GM21381 (cell line): ENCODE data around the gene ABCA7.

ENCODE experiments used
- ATAC-seq: cut with Tn5 transposase; IDR thresholded peaks from one replicate; pipeline ENCODE4 v1.9.1; 2021; ENCODE audit warnings: mild to moderate bottlenecking, moderate library complexity; ENCODE audit not compliant: unreplicated experiment

The ABCA7 gene

DNA sequence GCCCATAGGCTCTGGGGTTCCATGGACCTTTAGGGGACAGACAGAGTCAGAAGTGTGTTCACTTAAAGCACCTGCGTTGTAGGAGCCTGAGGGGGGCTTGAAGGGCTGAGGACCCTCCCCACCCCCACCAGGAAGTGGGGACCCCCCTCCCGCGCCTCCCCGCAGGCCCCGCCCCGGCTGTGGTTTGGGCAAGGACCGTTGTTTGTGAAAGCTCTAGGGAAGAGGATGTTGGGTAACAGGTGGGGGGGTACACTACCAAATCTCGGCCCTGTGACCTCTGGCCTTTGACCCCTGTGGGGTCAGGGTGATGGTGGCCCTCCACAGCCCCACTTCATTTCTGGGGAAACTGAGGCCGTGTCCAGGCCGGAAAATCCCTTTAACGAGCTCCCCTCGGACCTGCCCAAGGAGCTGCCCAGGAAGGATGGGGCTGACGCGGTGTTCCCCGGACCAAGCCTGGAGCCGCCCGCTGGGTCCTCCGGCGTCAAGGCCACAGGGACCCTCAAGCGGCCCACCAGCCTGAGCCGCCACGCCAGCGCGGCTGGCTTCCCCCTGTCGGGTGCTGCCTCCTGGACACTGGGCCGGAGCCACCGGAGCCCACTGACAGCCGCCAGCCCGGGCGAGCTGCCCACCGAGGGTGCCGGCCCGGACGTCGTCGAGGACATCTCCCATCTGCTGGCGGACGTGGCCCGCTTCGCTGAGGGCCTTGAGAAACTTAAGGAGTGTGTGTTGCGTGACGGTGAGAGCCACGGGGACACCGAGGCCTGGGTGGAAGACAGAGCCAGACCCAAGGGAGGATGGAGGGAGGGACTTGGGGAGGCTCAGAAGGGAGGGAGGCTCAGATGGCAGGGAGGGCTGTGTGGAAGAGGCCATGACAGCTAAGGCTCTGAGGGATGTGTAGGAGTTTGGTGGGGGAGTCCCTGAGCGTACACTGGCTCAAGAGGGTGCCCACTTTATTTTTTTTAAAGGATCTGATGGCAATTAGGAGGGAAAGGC, 28.4 kb downstream of the ABCA7 start:
- ATAC-seq: no peak

- no peak for ATAC-seq
Measured at GRCh38 chr19:1069009-1069779, 29.3 kb downstream of the ABCA7 start.

- ATAC-seq: no peak
Measured at GRCh38 chr19:1070576-1070930, 30.6 kb downstream of the ABCA7 start.

- ATAC-seq: no peak
Measured at GRCh38 chr19:1070931-1071791, 31.3 kb downstream of the ABCA7 start.

DNA sequence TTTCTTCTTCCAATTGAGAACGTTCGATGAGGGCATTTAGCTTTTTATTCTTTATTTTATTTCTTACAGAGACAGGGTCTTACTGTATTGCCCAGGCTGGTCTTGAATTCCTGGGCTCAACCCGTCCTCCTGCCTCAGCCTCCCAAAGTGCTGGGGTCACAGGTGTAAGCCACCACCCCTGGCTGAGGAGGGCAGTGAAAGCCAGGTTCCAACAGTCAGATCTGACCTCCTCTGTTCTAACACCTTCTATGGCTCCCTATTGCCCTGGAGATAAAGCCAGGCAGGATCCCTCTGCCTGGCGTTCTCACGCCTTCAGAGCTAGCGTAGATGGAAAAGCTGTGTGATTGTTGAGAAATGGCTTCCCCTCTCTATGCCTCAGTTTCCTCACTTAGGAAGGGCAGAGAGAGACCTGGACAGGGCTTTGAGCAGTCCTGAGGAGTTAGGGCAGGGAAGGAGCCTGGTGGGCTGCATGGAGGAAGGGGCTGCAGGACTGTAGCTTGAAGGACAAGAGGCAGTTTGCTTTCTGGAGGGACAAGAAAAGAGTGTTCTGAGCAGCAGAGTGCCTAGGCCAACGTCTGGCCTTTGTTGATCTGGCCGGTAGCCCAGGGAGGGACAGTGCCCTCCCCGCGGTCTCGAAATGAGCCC, 32.6 kb downstream of the ABCA7 start:
- ATAC-seq: no peak

DNA sequence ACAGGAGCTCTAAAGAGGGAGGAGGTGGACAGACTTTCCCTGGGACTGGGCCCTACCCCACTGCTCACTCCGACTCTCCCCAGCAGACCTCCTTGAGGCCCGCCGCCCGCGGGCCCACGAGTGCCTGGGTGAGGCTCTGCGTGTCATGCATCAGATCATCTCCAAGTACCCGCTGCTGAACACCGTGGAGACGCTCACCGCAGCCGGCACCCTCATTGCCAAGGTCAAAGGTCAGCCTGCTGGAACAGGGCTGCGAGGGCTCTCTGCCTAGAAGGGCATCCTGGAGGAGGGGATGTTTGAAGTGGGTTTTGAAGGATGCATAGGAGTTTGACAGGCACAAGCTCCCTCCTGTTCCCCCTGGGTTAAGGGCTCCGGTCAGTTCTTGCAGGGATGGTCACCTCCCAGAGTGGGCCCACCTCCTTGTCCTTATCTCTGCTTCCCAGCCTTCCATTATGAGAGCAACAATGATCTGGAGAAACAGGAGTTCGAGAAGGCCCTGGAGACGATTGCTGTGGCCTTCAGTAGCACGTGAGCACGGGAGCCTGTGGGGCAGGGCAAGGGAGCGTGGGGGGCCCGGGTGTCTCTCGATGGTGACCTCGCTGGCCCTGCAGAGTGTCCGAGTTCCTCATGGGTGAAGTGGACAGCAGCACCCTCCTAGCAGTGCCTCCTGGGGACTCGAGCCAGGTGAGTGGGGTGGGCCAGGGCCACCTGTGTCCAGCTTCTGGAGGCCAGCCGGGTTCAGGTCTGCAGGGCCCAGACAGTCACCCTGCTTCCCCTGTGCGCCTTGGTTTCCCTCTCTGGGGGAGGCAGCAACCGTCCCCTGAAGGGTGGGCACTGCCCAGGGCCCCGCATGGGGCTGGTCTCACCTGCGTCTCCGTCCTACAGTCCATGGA, 33.4 kb downstream of the ABCA7 start:
- no peak for ATAC-seq

DNA sequence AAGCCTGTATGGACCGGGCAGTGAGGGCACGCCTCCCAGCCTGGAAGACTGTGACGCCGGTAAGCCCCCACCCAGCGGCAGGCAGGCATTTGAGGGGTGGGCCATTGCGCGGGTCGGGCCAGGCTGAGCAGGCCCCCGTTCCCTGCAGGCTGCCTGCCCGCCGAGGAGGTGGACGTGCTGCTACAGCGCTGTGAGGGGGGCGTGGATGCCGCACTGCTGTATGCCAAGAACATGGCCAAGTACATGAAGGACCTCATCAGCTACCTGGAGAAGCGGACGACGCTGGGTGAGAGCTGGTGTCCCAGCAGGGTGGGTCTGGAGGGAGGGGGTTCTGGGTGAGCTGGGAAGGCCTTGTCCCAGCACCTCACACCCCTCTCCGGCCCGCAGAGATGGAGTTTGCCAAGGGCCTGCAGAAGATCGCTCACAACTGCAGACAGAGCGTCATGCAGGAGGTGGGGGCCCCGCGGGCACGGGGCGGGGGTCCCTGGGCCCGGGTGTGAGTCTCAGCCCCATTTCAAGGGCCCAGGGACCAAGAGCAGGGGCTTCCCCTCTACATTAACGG, 34.1 kb downstream of the ABCA7 start:
- no peak for ATAC-seq

- peak; percentile 52 for ATAC-seq
Measured at GRCh38 chr19:1074544-1075283, 34.8 kb downstream of the ABCA7 start.

DNA sequence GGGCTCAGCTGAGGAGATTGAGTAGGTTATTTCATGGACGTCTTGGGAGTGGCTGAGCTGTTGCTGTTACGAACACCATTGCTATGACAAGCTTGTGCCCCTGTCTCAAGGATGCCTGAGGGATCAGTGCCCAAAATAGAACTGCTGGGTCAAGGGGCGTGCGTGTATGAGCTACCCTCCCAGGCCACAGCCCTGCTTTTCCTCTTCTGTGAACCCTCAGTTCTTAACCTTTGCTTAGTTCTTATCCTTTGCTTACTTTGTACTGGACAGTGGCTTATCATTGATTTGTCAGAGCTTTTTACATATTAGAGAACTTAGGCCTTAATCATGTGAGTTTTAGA, 36.1 kb downstream of the ABCA7 start:
- ATAC-seq: no peak

DNA sequence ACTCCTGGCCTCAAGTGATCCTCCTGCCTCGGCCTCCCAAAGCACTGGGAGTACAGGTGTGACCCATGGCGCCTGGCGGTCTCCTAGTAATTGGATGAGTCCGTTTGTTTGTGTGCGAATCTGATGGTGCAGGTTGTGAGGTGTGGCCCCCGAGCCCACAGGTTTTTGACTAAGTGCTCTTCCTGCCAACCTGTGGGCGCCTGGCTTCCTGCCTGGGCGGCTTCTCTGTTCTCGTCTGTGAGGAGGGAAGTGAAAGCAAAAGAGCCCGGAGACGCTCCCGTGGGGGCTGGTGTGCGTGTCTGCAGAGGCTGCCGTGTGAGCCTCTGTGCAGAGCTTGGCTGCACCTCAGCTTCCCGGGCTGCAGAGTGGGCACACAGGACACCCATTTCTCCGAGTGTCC, 37.0 kb downstream of the ABCA7 start:
- peak; percentile 47 for ATAC-seq

GRCh38 chr19:1079566-1080111, 39.7 kb downstream of the ABCA7 start:
- no peak for ATAC-seq

DNA sequence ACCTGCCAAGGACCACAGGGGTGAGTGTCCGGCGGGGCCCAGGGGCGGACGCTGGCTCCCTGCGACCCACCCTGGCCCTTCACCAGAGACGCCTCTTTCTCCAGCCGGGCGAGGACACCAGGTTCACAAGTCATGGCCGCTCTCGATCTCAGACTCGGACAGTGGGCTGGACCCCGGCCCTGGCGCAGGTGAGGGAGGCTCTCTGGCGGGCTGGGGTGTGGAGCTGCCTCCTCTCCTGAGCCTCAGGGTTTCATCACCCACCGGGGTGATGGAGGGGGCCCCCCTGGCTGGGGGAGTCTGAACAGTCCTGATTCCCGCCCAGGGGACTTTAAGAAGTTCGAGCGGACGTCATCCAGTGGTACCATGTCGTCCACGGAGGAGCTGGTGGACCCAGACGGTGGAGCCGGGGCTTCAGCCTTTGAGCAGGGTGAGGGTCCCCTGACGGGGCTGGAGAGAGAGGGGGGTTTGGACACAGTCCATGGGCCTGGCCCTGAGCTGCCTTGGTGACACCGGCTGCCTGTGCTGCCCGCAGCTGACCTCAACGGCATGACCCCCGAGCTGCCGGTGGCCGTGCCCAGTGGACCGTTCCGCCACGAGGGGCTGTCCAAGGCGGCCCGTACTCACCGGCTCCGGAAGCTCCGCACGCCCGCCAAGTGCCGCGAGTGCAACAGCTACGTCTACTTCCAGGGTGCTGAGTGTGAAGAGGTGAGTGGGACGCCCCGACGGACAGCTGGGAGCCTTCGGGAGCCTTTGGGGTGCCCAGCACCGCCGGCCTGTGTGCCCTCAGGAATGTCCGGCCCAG, 40.7 kb downstream of the ABCA7 start:
- ATAC-seq: no peak

DNA sequence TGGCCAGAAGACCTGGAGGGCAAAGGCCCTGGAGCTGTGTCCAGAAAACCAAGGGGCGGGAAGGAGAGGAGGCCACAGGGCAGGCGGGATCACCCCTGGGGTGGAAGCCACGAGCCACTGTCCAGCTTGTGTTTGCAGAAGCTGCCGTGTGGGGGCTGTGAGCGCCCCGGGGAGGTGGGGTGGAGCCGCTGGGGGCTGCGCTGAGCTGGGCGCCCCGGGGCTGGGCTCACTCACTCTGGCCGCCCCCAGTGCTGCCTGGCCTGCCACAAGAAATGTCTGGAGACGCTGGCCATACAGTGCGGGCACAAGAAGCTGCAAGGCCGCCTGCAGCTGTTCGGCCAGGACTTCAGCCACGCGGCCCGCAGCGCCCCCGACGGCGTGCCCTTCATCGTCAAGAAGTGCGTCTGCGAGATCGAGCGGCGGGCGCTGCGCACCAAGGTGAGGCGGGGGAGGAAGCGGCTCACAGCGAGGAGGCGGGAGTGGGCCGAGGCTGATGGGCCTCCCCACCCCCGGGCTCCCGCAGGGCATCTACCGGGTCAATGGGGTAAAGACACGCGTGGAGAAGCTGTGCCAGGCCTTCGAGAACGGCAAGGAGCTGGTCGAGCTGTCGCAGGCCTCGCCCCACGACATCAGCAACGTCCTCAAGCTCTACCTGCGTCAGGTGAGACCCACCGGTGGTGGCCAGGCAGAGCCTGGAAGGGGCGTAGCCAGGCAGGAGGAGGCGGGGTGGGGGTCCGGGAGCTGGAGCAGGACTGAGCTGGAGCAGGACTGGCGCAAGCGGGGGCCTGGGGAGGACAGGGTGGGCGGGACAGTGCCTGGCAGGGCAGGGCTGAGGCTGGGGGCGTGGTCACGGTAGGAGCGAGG, 41.6 kb downstream of the ABCA7 start:
- no peak for ATAC-seq

GRCh38 chr19:1082165-1082927, 42.4 kb downstream of the ABCA7 start:
- no peak for ATAC-seq

DNA sequence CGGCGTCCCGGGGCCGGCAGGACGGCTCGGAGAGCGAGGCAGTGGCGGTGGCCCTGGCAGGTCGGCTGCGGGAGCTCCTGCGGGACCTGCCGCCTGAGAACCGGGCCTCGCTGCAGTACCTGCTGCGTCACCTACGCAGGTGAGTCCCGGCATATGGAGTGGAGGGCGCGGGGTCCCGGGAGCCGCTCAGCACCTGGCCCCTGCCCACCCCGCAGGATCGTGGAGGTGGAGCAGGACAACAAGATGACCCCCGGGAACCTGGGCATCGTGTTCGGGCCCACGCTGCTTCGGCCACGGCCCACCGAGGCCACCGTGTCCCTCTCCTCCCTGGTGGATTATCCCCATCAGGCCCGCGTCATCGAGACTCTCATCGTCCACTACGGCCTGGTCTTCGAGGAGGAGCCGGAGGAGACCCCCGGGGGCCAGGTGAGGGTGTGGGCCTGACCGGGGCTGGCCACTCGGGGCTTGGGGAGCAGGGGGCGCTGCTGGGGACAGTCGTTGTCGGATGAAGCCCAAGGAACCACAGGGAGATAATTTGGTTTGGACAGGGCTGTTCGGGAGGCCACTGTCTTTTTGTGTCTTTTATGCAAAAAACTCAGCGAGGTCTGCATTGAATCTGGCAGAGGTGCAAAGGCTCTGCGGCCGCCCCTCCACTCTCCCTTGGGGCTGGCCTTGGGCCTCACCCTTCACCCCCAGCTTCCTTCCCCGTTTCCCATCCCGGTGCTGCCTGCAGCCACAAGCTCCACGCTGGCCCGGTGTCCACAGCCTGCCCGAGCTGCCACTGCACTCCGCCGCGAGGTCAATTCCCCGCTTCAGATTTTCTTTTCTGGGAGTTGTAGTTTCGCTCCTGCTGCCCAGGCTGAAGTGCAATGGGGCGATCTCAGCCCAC, 43.3 kb downstream of the ABCA7 start:
- ATAC-seq: no peak
